Neutrophil (primary cell): Measurements from ENCODE around the gene TMC1.

Experiments used
- H3K27ac ChIP-seq: fragments of 200-600 bp; sonication (generic); 2 replicates; pipeline ENCODE4 v1.5.1; 2016; ENCODE audit warnings: mild to moderate bottlenecking, moderate library complexity
- H3K27me3 ChIP-seq: fragments of 200-600 bp; sonication (generic); 2 replicates; pipeline ENCODE4 v1.6.0; 2016; ENCODE audit warnings: mild to moderate bottlenecking
- H3K36me3 ChIP-seq: fragments of 200-600 bp; sonication (generic); 2 replicates; pipeline ENCODE4 v1.5.1; 2017
- H3K4me1 ChIP-seq, 2 experiments: fragments of 200-600 bp in 1 of 2; sonication (generic) in 1 of 2; 1 replicate in 1 of 2; 2 replicates in 1 of 2; pipeline versions ENCODE4 v1.5.1 to v1.6.1; 2013 to 2016; ENCODE audit warnings: low read depth in 1 of 2, low read length in 1 of 2, mild to moderate bottlenecking in 1 of 2, moderate library complexity in 1 of 2; ENCODE audit not compliant: control insufficient read depth in 1 of 2, insufficient read depth in 1 of 2
- H3K4me3 ChIP-seq, 2 experiments: fragments of 200-600 bp in 1 of 2; sonication (generic) in 1 of 2; 1 replicate in 1 of 2; 2 replicates in 1 of 2; pipeline ENCODE4 v1.5.1; 2013 to 2016; ENCODE audit warnings: low read depth in 1 of 2, low read length in 1 of 2, mild to moderate bottlenecking in 1 of 2, moderate library complexity in 1 of 2
- H3K9me3 ChIP-seq: fragments of 200-600 bp; sonication (generic); 2 replicates; pipeline ENCODE4 v1.5.1; 2016
- CTCF ChIP-seq: fragments of 200-600 bp; sonication (generic); IDR thresholded peaks from 2 replicates; pipeline ENCODE4 v1.5.1; 2016; ENCODE audit warnings: antibody characterized with exemption

The TMC1 gene

GRCh38 chr9:72864327-72864726 is 342.9 kb downstream of the TMC1 start:
- H3K9me3 ChIP-seq: no peaks in the 10 kb centered on the region
- no peaks in the 10 kb centered on the region for H3K4me1 ChIP-seq
- H3K27ac ChIP-seq: no peak overlapping the region
- H3K4me3 ChIP-seq: no peak overlapping the region
- H3K36me3 ChIP-seq: no peaks in the 10 kb centered on the region
- no peak for TF ChIP-seq CTCF
- H3K27me3 ChIP-seq: no peaks in the 10 kb centered on the region

- Histone ChIP-seq H3K27ac (no peak overlapping the region), H3K4me3 (no peak overlapping the region), H3K4me1 (no peaks in the 10 kb centered on the region), H3K9me3 (no peaks in the 10 kb centered on the region), H3K27me3 (no peaks in the 10 kb centered on the region), H3K36me3 (no peaks in the 10 kb centered on the region)
- no peak for TF ChIP-seq CTCF
These were observed 350.3 kb downstream of the TMC1 start for GRCh38 chr9:72871685-72872084.

GRCh38 chr9:72872718-72873117 is 351.3 kb downstream of the TMC1 start:
- Histone ChIP-seq H3K4me1 (no peaks in the 10 kb centered on the region), H3K27me3 (no peaks in the 10 kb centered on the region), H3K4me3 (no peak overlapping the region), H3K9me3 (no peaks in the 10 kb centered on the region), H3K36me3 (no peaks in the 10 kb centered on the region), H3K27ac (no peak overlapping the region)
- TF ChIP-seq CTCF: no peak

GRCh38 chr9:72873456-72873855 is 352.0 kb downstream of the TMC1 start:
- H3K9me3 ChIP-seq: no peaks in the 10 kb centered on the region
- H3K27ac ChIP-seq: no peak overlapping the region
- no peaks in the 10 kb centered on the region for H3K4me1 ChIP-seq

GRCh38 chr9:72874344-72874743 is 352.9 kb downstream of the TMC1 start:
- no peak for TF ChIP-seq CTCF
- Histone ChIP-seq H3K36me3 (no peaks in the 10 kb centered on the region), H3K27me3 (no peaks in the 10 kb centered on the region), H3K27ac (no peak overlapping the region), H3K4me1 (no peaks in the 10 kb centered on the region), H3K9me3 (no peaks in the 10 kb centered on the region), H3K4me3 (no peak overlapping the region)

More at GRCh38 chr9:72873456-72873855, 352.0 kb downstream of the TMC1 start:
- Histone ChIP-seq H3K4me3 (no peak overlapping the region), H3K27me3 (no peaks in the 10 kb centered on the region), H3K36me3 (no peaks in the 10 kb centered on the region)
- no peak for TF ChIP-seq CTCF

GRCh38 chr9:72875221-72875620 is 353.8 kb downstream of the TMC1 start:
- no peak for TF ChIP-seq CTCF
- Histone ChIP-seq H3K27ac (no peak overlapping the region), H3K36me3 (no peaks in the 10 kb centered on the region), H3K4me3 (no peak overlapping the region), H3K9me3 (no peaks in the 10 kb centered on the region), H3K4me1 (no peaks in the 10 kb centered on the region), H3K27me3 (no peaks in the 10 kb centered on the region)
